IPS-NIHi11 (cell line): ENCODE data around the gene DGCR8.

Experiments
- DNase-seq: peaks from one replicate; pipeline ENCODE4 v3.0.0; 2012; ENCODE audit warnings: mixed read lengths, low spot score

Gene DGCR8

DNA sequence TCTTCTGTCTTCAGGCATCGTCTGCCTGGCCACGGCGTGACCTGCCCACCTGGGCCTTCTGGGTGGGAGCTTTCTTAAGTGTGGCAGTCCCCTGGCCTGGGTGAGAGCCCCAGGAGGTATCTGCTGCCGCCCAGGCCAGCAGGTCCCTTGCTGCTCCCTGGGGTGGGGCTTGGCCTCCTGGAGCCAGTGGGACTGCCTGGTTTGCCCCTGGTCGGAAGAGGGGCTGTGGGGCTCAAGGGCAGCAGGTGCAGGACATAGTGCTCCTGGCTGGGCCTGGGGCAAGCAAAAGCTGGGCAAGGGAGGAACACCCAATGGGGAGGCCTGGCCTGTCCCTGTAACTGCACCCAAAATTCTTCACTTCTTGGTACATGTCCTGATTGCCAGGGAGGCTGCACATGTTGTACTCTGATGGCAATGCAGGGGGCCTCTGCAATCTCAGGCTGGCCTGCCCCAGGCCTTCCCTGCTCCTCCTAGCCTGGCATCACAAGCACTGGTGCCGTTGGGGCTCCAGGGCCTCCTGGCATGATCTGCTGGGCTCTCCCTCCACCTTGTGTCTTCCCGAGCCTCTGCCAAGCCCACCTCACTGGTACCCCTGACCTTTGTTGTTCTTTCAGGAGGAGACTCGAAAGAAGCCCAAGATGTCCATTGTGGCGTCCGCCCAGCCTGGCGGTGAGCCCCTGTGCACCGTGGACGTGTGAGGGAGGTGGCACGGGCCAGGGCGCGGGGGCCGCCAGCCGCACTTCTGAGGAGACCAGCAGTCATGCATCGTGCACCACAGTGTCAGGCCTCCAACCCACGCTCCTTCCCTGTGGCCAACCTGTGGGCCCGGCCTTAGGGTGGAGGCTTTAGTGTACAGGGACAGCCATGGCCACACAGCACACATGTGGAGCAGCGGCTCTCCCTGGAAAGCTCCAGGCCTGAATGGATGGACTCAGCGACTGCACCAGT, 29.6 kb downstream of the DGCR8 start:
- DNase-seq: no peak

DNA sequence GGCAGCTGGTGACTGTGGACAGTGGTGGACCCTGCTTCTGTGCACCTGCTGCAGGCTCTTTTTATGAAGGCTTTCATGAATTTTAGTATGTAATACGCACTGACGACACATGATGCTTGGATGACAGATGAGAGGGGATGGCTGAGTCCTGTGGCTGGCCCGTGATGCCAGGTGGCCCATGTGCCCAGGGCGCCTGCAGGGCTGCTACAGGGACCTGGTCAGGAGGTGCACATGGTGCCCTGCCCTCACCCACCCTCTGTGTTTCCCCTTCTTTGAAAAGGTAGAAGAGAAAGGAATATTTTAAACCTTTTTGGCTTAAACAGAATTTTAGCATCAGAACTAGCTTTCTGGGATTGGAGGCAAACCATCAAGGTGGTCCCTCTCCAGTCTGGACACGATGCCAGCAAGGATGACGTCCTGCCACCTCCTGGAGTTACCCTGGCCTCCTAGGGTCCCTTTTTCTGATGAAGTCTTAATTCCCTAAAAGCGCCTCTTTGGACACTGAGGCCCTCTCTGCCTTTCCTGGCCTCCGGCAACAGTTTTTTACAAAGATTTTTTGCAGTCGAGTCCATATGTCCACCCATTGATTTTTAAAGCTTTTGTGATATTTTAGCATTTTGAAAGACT, 30.4 kb downstream of the DGCR8 start:
- DNase-seq: no peak

- peak; percentile 75 for DNase-seq
Measured at GRCh38 chr22:20111045-20111688, 31.1 kb downstream of the DGCR8 start.

GRCh38 chr22:20111689-20112622, 31.9 kb downstream of the DGCR8 start:
- no peak for DNase-seq

DNA sequence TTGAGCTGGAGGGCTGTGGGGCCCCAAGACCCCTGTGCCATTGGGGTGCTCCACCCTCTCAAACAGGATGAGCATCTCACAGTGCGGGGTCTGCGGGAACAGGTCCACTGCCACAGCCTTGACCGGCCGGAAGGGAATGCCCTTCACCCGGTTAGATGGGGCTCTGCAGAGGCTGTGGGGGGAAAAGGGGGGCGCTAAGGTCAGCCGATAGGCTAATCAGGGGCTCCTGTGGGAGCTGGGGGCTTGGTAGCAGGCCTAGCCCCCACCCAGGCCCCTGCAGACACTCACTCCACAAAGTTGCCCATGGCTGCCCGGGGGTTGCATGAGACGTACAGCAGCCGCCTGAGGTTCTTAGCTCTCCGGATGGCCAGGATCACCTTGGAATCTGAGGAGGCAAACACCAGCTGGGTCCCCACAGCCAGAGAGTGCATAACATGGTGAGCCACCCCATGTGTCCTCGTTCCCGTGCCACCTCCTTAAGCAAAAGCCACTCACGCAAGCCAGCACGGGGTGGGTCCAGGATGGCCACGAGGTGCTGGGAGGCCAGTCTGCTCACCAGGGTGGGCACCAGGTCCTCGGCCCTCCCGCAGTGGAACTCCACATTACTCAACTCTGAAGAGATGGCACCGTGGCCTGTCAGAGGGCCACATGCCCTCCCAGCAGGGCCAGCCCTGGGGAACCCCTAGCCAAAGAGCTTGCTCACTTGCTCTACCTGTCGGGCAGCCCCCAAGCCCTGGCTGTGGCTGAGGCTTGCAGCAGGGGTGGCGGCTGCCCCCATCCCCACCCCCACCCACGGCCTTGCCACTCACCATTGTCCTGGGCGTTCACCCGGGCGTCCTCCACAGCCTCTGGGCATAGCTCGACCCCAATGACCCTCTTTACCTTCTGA, 32.8 kb downstream of the DGCR8 start:
- no peak for DNase-seq

DNA sequence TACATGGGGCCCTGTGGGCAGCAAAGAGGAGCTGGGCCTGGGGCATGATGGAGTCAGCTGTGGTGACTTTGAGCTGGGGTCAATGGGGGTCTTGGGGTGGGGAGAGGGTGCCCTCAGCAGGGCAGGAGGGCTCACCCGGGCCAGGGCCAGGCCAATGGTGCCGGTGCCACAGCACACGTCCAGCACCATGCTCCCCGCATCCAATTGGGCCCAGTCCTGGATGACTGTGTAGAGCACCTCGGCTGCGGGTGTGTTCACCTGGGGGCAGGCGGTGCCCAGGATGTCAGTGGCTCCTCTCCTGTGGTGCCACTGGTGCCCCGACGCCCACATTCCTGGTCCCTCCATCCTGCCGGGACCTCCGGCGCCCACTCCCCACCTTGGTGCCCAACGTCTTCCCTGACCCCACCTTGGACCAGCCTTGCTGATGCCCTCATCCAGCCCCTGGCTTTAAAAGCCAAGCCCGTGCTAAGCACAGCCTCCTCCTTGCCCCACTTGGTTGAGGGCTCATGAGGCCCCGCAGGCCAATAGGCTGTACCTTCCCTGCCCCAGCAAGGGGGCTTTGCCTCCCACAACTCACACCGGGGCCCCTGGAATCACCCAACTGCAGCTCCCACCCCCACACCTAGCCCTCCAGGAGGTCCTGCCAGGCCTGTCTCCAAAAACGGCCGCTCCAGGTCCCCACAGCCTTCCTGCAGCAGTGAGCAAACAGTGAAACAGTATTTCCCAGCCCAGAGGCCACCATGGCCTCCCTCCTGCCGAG, 33.7 kb downstream of the DGCR8 start:
- DNase-seq: no peak

- DNase-seq: no peak
Measured at GRCh38 chr22:20114506-20115475, 34.8 kb downstream of the DGCR8 start.

DNA sequence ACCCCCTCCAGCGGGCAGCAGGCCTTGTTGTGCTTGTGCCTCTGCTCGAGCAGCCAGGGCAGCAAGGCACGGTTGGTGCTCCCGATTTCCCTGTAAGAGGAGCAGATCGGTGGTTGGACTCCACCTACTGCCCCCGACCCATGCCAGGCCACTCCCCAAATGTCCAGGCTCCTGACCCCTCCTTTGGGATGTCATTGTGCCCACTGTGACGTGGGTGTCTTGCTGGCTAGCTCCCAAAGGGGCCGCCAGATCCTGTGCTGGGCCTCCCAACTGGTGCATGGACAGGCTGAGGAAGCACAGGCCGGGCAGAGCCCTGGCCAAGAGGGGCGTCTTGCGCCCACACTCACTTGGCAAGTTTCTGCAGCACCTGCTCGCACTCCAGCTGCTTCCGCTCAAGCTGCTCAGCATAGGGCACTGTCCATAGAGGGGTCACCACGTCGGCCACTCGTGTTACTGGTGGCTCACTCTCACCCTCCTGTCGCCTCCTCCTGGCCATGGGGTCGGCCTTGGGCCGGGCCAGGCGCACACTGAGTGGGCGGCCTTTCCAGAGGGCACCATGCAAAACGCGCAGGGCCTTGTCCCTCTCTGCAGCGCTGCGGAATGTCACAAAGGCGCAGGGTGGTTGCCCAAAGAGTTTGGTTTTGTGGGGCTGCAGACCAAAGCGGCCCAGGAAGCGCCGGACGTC, 35.8 kb downstream of the DGCR8 start, which contains the start of gene RANBP1:
Gene RANBP1 (plus strand): TSS at position 414 of the 685 bp plus-strand sequence. CDS start 81 bp downstream, at position 495.
- no peak for DNase-seq

GRCh38 chr22:20116376-20116950, 36.4 kb downstream of the DGCR8 start:
- no peak for DNase-seq

DNA sequence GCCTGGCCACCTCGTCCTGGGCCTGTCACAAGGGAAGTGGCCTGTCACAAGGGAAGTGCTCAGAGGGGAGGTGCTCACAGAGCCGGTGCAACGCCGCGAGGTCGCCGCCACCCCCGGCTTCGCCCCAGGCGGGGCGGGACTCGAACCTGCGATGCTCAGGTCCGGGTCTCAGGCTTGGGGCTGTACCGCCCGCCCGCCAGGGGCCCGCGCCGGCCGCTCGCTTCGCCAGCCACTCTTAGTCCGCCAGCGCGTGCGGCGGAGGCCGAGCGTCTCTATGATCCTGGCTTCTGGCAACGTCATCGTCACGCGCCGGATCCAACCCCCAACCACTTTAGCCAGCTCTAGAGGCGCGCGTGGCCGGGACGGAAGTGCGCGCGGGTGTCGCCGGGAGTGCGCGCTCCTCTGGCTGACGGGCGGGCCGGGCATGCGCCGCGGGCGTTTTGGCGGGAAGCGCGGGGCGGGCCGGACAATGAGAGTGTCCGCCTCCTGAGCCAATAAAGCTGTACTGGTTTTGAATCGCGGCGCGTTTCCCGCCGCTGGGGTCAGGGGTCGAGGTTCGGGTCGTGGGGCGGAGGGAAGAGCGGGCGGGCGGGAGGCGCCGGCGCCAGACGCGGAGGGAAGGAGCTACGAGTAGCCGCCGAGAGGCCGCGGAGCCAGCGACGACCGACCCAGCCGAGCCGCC, 37.1 kb downstream of the DGCR8 start, which contains the start of gene TRMT2A:
Gene TRMT2A (minus strand): TSS at position 276 of the 682 bp plus-strand sequence. CDS start 320 bp downstream, outside the sequence.
- DNase-seq: peak; percentile 99

- no peak for DNase-seq
Measured at GRCh38 chr22:20117633-20118299, 37.7 kb downstream of the DGCR8 start.

DNA sequence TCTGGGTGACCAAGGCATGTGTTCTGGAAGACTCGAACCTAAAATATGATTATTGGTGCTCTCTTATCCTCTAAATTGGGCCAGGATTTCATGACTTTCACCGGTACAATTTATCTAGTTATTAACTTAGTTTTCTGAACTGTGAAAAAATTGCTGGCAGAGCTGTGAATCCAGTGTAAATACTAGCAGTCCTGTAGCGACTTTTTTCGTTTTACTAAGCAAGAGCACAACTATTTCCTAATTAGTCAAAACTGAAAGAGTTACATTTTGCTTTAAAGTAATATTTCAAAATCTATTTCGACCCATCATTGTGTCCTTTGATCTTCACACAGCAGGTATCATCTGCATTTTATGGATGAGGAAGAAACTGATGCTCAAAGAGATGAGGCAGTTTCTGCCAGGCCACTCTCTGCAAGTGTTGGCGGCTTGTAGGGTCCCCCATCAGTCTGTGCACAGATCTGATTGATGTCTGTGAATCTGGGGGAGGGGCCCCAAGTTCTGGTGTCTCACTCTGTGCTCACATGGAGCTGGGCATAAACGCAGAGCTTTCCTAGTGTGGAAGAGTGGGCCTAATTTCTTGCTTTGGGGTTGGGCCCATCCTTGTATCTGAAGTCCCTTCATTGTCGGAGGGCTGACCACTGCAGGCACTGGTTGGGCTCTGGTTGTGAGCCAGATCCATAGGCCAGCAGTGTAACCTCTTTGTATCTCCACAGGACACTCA, 38.4 kb downstream of the DGCR8 start:
- DNase-seq: no peak

DNA sequence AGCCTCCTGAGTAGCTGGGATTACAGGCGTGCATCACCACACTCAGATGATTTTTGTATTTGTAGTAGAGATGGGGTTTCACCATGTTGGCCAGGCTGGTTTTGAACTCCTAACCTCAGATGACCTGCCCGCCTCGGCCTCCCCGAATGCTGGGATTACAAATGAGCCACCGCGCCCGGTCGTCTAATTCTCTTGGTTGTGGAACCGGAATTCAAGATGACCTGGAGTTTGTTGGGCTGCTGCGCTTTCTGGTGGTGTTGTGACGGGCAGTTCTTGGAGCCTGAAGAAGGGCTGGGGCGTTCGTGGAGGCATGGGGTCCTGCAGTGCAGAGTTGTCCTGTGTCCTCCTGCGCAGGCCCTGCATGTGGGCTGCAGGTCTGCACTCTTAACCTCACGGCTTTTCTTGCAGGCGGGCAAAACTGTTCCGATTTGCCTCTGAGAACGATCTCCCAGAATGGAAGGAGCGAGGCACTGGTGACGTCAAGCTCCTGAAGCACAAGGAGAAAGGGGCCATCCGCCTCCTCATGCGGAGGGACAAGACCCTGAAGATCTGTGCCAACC, 41.9 kb downstream of the DGCR8 start:
- DNase-seq: no peak

GRCh38 chr22:20123366-20124082, 43.5 kb downstream of the DGCR8 start:
- DNase-seq: no peak
